ENCODE data around the gene TMEM204.

DNA sequence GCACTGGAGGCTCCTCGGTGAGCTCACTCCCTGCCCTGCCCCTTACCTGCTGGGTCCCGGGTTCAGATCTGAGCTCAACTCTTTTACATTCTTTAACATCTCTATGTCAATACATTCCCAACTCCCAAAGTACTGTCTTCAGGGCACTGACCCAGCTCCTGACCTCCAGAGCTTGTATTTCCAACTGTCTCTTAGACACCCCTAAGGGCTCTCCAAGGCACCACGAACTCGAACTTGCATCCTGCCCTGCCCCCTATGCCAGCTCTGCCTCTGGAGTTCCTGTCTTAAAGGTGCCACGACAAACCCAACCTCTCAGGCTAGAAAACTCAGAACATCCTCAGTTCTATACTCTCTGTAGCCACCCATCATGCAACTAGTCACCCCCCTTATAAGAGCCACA lies 39.8 kb downstream of the TMEM204 start:
- TF ChIP-seq, protein P1, sequence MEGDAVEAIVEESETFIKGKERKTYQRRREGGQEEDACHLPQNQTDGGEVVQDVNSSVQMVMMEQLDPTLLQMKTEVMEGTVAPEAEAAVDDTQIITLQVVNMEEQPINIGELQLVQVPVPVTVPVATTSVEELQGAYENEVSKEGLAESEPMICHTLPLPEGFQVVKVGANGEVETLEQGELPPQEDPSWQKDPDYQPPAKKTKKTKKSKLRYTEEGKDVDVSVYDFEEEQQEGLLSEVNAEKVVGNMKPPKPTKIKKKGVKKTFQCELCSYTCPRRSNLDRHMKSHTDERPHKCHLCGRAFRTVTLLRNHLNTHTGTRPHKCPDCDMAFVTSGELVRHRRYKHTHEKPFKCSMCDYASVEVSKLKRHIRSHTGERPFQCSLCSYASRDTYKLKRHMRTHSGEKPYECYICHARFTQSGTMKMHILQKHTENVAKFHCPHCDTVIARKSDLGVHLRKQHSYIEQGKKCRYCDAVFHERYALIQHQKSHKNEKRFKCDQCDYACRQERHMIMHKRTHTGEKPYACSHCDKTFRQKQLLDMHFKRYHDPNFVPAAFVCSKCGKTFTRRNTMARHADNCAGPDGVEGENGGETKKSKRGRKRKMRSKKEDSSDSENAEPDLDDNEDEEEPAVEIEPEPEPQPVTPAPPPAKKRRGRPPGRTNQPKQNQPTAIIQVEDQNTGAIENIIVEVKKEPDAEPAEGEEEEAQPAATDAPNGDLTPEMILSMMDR (IDR thresholded peaks at IDR 0.05) = no peak
- TF ChIP-seq EZH2 (IDR thresholded peaks at IDR 0.05; ENCODE audit: borderline replicate concordance, insufficient read depth, low read depth, low read length, poor library complexity, severe bottlenecking) = no peak
